Amniotic stem cell (primary cell): ENCODE results near the gene PREPL.
"Not testable (repeated sequence)": the region's sequence is repeated elsewhere in the genome, so short reads cannot be mapped to it uniquely, and the experiment has no call there.

Experiments used
- DNase-seq: peaks from one replicate; lab custom pipeline; 2025; lab: John Stamatoyannopoulos, UW

The PREPL gene

GRCh38 chr2:44348400-44348799 lies 12.9 kb downstream of the PREPL start:
- DNase-seq, result peak; percentile 36

- no peak for DNase-seq
Measured at GRCh38 chr2:44347526-44347925, 13.8 kb downstream of the PREPL start.

- no peak for DNase-seq
Measured at GRCh38 chr2:44342854-44343253, 18.4 kb downstream of the PREPL start.

GRCh38 chr2:44335806-44336538 lies 25.3 kb downstream of the PREPL start:
- no peak for DNase-seq

- no peak for DNase-seq
Measured at GRCh38 chr2:44333994-44334393, 27.3 kb downstream of the PREPL start.

GRCh38 chr2:44330801-44331200 lies 30.5 kb downstream of the PREPL start:
- no peak for DNase-seq

- no peak for DNase-seq
Measured at GRCh38 chr2:44329343-44329742, 32.0 kb downstream of the PREPL start.

GRCh38 chr2:44328750-44329149 lies 32.5 kb downstream of the PREPL start:
- DNase-seq, result no peak

GRCh38 chr2:44326548-44327264 lies 34.6 kb downstream of the PREPL start:
- DNase-seq, result no peak

- no peak for DNase-seq
Measured at GRCh38 chr2:44325897-44326296, 35.4 kb downstream of the PREPL start.

- peak; percentile 24 for DNase-seq
Measured at GRCh38 chr2:44324971-44325426, 36.3 kb downstream of the PREPL start.

GRCh38 chr2:44321360-44321759 lies 39.9 kb downstream of the PREPL start:
- DNase-seq, result no peak

- DNase-seq, result no peak
Measured at GRCh38 chr2:44320832-44321231, 40.5 kb downstream of the PREPL start.

- DNase-seq, result no peak
Measured at GRCh38 chr2:44315945-44316344, 45.3 kb downstream of the PREPL start.

GRCh38 chr2:44314362-44314761 lies 46.9 kb downstream of the PREPL start:
- no peak for DNase-seq

GRCh38 chr2:44310287-44310686 lies 51.0 kb downstream of the PREPL start:
- DNase-seq, result no peak

- no peak for DNase-seq
Measured at GRCh38 chr2:44305882-44306281, 55.4 kb downstream of the PREPL start.

GRCh38 chr2:44304258-44304657 lies 57.0 kb downstream of the PREPL start:
- no peak for DNase-seq

GRCh38 chr2:44303766-44304165 lies 57.5 kb downstream of the PREPL start:
- DNase-seq, result not testable (repeated sequence)

- DNase-seq, result no peak
Measured at GRCh38 chr2:44301111-44301510, 60.2 kb downstream of the PREPL start.

- DNase-seq, result no peak
Measured at GRCh38 chr2:44299635-44300034, 61.7 kb downstream of the PREPL start.

GRCh38 chr2:44297431-44297830 lies 63.9 kb downstream of the PREPL start:
- no peak for DNase-seq

GRCh38 chr2:44296653-44297052 lies 64.6 kb downstream of the PREPL start:
- no peak for DNase-seq
